GM12878 (cell line): ENCODE measurements around the gene SIAH2. TPM values are rescaled to one million over a fixed set of nuclear protein-coding genes. Genes with fewer than 3 reads are reported as not detected.

Experiments
- ATAC-seq: fragments of 200-7000 bp; cut with Tn5 transposase; 3 replicates; pipeline ENCODE4 v1.9.1; 2020; ENCODE audit warnings: mild to moderate bottlenecking, moderate library complexity
- BruUV-seq: library from RNA; stranded (reverse); fragments of 400-500 nt; replicated peaks from 2 replicates; lab custom pipeline; 2021; lab: Mats Ljungman, UMichigan
- CTCF ChIA-PET: fragments of 300-600 bp; sonication (Branson Sonifier 250); formaldehyde crosslinking; extraction: SDS; loops from one replicate; lab custom pipeline; 2021; ENCODE audit warnings: inconsistent platforms; lab: Yijun Ruan, JAX
- POLR2A ChIA-PET: fragments of 350-600 bp; formaldehyde crosslinking; extraction: SDS; loops from one replicate; lab custom pipeline; 2021; ENCODE audit warnings: inconsistent platforms; lab: Charles Lee
- RAD21 ChIA-PET: fragments of 300-600 bp; sonication (Branson Sonifier 250); formaldehyde crosslinking; loops from one replicate; lab custom pipeline; 2023; ENCODE audit warnings: antibody characterized with exemption; ENCODE audit not compliant: unreplicated experiment; lab: Charles Lee
- SMC1A ChIA-PET: fragments of 300-600 bp; sonication (Branson Sonifier 250); formaldehyde crosslinking; loops from one replicate; lab custom pipeline; 2023; ENCODE audit not compliant: unreplicated experiment, uncharacterized antibody; lab: Charles Lee
- DNase-seq: peaks from one replicate; pipeline ENCODE4 v3.0.0-alpha.2; 2011; ENCODE audit warnings: low read depth, low spot score
- FAIRE-seq: peaks from 3 replicates; lab custom pipeline; 2011; peaks lifted over from hg19 to GRCh38; lab: Jason Lieb, UNC
- H2AFZ ChIP-seq: 2 replicates; pipeline ENCODE4 v1.6.0; 2011; ENCODE audit warnings: low read depth, low read length, control low read depth; ENCODE audit not compliant: control insufficient read depth
- H3K27ac ChIP-seq: 2 replicates; pipeline ENCODE4 v1.5.1; 2011; ENCODE audit warnings: control low read depth; ENCODE audit not compliant: control insufficient read depth, insufficient read depth
- H3K27me3 ChIP-seq, 2 experiments: replicated peaks in 1 of 2; 2 replicates each; pipeline versions ENCODE4 v1.6.0 to v1.6.1; 2011; ENCODE audit warnings: low read length in 1 of 2; ENCODE audit not compliant: control insufficient read depth in 2 of 2, insufficient read depth in 2 of 2
- H3K36me3 ChIP-seq, 2 experiments: 2 replicates each; pipeline ENCODE4 v1.5.1; 2011; ENCODE audit warnings: low read length in 1 of 2; ENCODE audit not compliant: control insufficient read depth in 2 of 2, insufficient read depth in 2 of 2
- H3K4me1 ChIP-seq: 2 replicates; pipeline ENCODE4 v1.6.1; 2011; ENCODE audit warnings: mild to moderate bottlenecking, low read length, moderate library complexity, mixed read lengths; ENCODE audit not compliant: control insufficient read depth, insufficient read depth
- H3K4me2 ChIP-seq: 2 replicates; pipeline ENCODE4 v1.6.0; 2011; ENCODE audit warnings: control low read depth; ENCODE audit not compliant: control insufficient read depth, insufficient read depth
- H3K4me3 ChIP-seq: fragments of 200-600 bp; sonication (generic); 2 replicates; pipeline ENCODE4 v1.5.1; 2016
- H3K79me2 ChIP-seq: 2 replicates; pipeline ENCODE4 v1.6.0; 2011; ENCODE audit warnings: low read length; ENCODE audit not compliant: control insufficient read depth, insufficient read depth
- H3K9ac ChIP-seq: 2 replicates; pipeline ENCODE4 v1.8.0; 2011; ENCODE audit warnings: low read length, control low read depth, mixed read lengths; ENCODE audit not compliant: control insufficient read depth, insufficient read depth
- H3K9me3 ChIP-seq: replicated peaks from 3 replicates; pipeline ENCODE4 v1.5.1; 2011; ENCODE audit warnings: mild to moderate bottlenecking, low read length; ENCODE audit not compliant: control insufficient read depth, insufficient read depth
- H4K20me1 ChIP-seq: 2 replicates; pipeline ENCODE4 v1.6.0; 2011; ENCODE audit not compliant: control insufficient read depth, insufficient read depth
- CBX3 ChIP-seq: fragments of 200-600 bp; sonication (generic); IDR thresholded peaks from 2 replicates; pipeline ENCODE4 v1.6.1; 2016; ENCODE audit warnings: low read depth, borderline replicate concordance
- CREM ChIP-seq: IDR thresholded peaks from 2 replicates; pipeline ENCODE4 v1.6.1; 2014; ENCODE audit warnings: antibody characterized with exemption, low read depth
- HDAC2 ChIP-seq: fragments of 200-600 bp; sonication (generic); IDR thresholded peaks from 2 replicates; pipeline ENCODE4 v1.6.1; 2017
- IRF3 ChIP-seq: fragments of 450-650 bp; IDR thresholded peaks from 2 replicates; pipeline ENCODE4 v1.6.1; 2014; ENCODE audit warnings: mild to moderate bottlenecking
- IRF5 ChIP-seq: fragments of 450-650 bp; IDR thresholded peaks from 2 replicates; pipeline ENCODE4 v1.6.1; 2017; ENCODE audit warnings: borderline replicate concordance
- JUNB ChIP-seq: IDR thresholded peaks from 2 replicates; pipeline ENCODE4 v1.6.1; 2016; ENCODE audit warnings: antibody characterized with exemption, mild to moderate bottlenecking
- POLR2AphosphoS5 ChIP-seq: IDR thresholded peaks from 2 replicates; pipeline ENCODE4 v1.6.1; 2011; ENCODE audit warnings: mild to moderate bottlenecking, low read length, inconsistent platforms
- SIN3A ChIP-seq: IDR thresholded peaks from 2 replicates; pipeline ENCODE4 v1.6.1; 2012; ENCODE audit warnings: low read depth, low read length, improper control_type of control experiment
- SMAD5 ChIP-seq: IDR thresholded peaks from 2 replicates; pipeline ENCODE4 v1.6.1; 2016; ENCODE audit warnings: antibody characterized with exemption, low read depth
- TBL1XR1 ChIP-seq: IDR thresholded peaks from 2 replicates; pipeline ENCODE4 v1.6.1; 2012; ENCODE audit warnings: low read depth, low read length, improper control_type of control experiment
- ZNF622 ChIP-seq: fragments of 450-650 bp; IDR thresholded peaks from 2 replicates; pipeline ENCODE4 v1.6.1; 2017; ENCODE audit warnings: mild to moderate bottlenecking, inconsistent platforms
- WGBS: methylation state at CpG from one replicate; pipeline ENCODE4 v1.1.6; 2016; ENCODE audit warnings: low lambda C conversion rate; ENCODE audit not compliant: insufficient replicate concordance, insufficient coverage; ENCODE audit errors: missing lambda C conversion rate; 5-methylcytosine and 5-hydroxymethylcytosine counted together
- in situ Hi-C: fragments of 300-500 bp; cut with MboI; formaldehyde crosslinking; loops from 9 replicates; pipeline ENCODE4 v1.14.3; 2018; ENCODE audit warnings: mixed read lengths
- intact Hi-C: fragments of 100-400 bp; cut with micrococcal nuclease; formaldehyde crosslinking; loops from one replicate; pipeline ENCODE4 v1.14.2; 2022; ENCODE audit not compliant: unreplicated experiment
- polyA plus RNA-seq, 11 experiments: library from polyadenylated mRNA; depleted of rRNA in 4 of 11; unstranded in 6 of 11; stranded (reverse) in 5 of 11; fragments of >200 nt; fragmentation: Nextera tagmentation in 4 of 11; fragmentation: Illumina TruSeq in 1 of 11; extraction: Ambion mirVana in 4 of 11; extraction: Trizol in 1 of 11; gene quantifications; 1 replicate in 1 of 11; 2 replicates in 10 of 11; pipeline versions ENCODE4 v1.2.1 to v1.2.3, GENCODE V29; 2011 to 2016; ENCODE audit warnings: inconsistent platforms in 2 of 11, missing spikeins in 2 of 11, low read depth in 1 of 11
- total RNA-seq, 4 experiments: library from RNA; depleted of rRNA in 3 of 4; stranded (reverse); fragments of >200 nt in 3 of 4; fragmentation: Illumina TruSeq in 1 of 4; extraction: Trizol in 1 of 4; gene quantifications; 2 replicates each; pipeline versions ENCODE4 v1.2.1 to v1.2.3, GENCODE V29; 2013 to 2021
- TF ChIP-seq, protein P1 (sequence below): fragments of 150-350 bp; IDR thresholded peaks from 2 replicates; pipeline ENCODE4 v1.6.1; 2016; ENCODE audit warnings: low read depth, low read length
- TF ChIP-seq, protein P2 (sequence below): fragments of 450-650 bp; formaldehyde crosslinking; IDR thresholded peaks from 2 replicates; pipeline ENCODE4 v1.5.0; 2022; ENCODE audit warnings: mild to moderate bottlenecking, missing genetic modification characterization
- TF ChIP-seq, protein P3 (sequence below): fragments of 450-650 bp; IDR thresholded peaks from 2 replicates; pipeline ENCODE4 v1.6.1; 2016; ENCODE audit warnings: mild to moderate bottlenecking

SIAH2 gene
- total and polyA plus RNA-seq, 10 of the 15 experiments (the other 5 are each of a cell fraction or from before 2014, with no cell fraction given), result 3.3 to 51.5 (median 29.7) TPM

DNA sequence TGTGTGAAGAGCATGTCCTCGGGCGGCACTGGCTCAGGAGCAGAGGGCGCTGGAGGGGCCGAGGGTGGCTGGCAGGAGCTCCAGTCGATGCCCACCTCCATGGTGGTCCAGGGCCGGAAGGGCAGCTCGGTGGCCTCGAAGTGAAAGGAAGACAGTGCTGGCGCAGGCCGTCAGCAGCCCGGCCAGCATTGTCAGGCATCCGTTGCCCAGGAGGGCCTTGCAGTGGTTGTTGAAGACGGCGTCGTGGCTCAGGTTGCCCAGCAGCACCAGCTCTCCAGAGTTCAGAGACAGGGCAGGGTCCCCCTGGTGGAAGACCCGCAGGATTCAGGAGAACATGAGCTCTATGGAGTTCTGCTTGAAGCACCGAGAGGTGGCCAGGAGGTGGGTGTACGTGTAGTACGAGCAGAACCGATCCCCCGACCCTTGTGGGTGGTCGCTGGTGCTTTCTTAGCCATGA, 16.5 kb upstream of the SIAH2 start:
- RAD21 ChIA-PET, result interaction anchor here (1.2 kb wide), 1 partner anchor 8 kb away, joined by 5 read pairs; no protein-coding TSS in a partner anchor
- 85% methylated on average over 20 of the region's 22 CpGs for WGBS
- POLR2A ChIA-PET, result interaction anchor here (0.7 kb wide), 1 partner anchor 8 kb away, joined by 3 read pairs; no protein-coding TSS in a partner anchor
- Histone ChIP-seq H3K9ac (no peak overlapping the region), H3K4me2 (no peak overlapping the region), H3K9me3 (no peaks in the 10 kb centered on the region), H3K79me2 (no peaks in the 10 kb centered on the region), H2AFZ (no peak overlapping the region), H3K4me3 (no peak overlapping the region), H3K27me3 (no peaks in the 10 kb centered on the region), H4K20me1 (no peaks in the 10 kb centered on the region), H3K4me1 (no peaks in the 10 kb centered on the region), H3K27ac (no peak overlapping the region), H3K36me3 (no peaks in the 10 kb centered on the region)
- CTCF ChIA-PET, result interaction anchor here (0.7 to 1.7 kb wide), 3 partner anchors 8 to 15 kb away, joined by 3 to 8 read pairs (median 7); no protein-coding TSS in a partner anchor
- ATAC-seq, result no peak
- no peak for DNase-seq
- no TSS peak for BruUV-seq
- FAIRE-seq, result no peak
- TF ChIP-seq TBL1XR1, result no peak
- TF ChIP-seq ZNF622, result no peak
- TF ChIP-seq, protein P1, sequence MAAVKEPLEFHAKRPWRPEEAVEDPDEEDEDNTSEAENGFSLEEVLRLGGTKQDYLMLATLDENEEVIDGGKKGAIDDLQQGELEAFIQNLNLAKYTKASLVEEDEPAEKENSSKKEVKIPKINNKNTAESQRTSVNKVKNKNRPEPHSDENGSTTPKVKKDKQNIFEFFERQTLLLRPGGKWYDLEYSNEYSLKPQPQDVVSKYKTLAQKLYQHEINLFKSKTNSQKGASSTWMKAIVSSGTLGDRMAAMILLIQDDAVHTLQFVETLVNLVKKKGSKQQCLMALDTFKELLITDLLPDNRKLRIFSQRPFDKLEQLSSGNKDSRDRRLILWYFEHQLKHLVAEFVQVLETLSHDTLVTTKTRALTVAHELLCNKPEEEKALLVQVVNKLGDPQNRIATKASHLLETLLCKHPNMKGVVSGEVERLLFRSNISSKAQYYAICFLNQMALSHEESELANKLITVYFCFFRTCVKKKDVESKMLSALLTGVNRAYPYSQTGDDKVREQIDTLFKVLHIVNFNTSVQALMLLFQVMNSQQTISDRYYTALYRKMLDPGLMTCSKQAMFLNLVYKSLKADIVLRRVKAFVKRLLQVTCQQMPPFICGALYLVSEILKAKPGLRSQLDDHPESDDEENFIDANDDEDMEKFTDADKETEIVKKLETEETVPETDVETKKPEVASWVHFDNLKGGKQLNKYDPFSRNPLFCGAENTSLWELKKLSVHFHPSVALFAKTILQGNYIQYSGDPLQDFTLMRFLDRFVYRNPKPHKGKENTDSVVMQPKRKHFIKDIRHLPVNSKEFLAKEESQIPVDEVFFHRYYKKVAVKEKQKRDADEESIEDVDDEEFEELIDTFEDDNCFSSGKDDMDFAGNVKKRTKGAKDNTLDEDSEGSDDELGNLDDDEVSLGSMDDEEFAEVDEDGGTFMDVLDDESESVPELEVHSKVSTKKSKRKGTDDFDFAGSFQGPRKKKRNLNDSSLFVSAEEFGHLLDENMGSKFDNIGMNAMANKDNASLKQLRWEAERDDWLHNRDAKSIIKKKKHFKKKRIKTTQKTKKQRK, result no peak
- no peak for TF ChIP-seq CREM
- TF ChIP-seq POLR2AphosphoS5, result no peak
- TF ChIP-seq, protein P2, sequence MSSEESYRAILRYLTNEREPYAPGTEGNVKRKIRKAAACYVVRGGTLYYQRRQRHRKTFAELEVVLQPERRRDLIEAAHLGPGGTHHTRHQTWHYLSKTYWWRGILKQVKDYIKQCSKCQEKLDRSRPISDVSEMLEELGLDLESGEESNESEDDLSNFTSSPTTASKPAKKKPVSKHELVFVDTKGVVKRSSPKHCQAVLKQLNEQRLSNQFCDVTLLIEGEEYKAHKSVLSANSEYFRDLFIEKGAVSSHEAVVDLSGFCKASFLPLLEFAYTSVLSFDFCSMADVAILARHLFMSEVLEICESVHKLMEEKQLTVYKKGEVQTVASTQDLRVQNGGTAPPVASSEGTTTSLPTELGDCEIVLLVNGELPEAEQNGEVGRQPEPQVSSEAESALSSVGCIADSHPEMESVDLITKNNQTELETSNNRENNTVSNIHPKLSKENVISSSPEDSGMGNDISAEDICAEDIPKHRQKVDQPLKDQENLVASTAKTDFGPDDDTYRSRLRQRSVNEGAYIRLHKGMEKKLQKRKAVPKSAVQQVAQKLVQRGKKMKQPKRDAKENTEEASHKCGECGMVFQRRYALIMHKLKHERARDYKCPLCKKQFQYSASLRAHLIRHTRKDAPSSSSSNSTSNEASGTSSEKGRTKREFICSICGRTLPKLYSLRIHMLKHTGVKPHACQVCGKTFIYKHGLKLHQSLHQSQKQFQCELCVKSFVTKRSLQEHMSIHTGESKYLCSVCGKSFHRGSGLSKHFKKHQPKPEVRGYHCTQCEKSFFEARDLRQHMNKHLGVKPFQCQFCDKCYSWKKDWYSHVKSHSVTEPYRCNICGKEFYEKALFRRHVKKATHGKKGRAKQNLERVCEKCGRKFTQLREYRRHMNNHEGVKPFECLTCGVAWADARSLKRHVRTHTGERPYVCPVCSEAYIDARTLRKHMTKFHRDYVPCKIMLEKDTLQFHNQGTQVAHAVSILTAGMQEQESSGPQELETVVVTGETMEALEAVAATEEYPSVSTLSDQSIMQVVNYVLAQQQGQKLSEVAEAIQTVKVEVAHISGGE, result no peak
- no peak for TF ChIP-seq HDAC2
- TF ChIP-seq JUNB, result no peak
- no peak for TF ChIP-seq IRF3
- no peak for TF ChIP-seq IRF5
- TF ChIP-seq SMAD5, result no peak
- TF ChIP-seq, protein P3, sequence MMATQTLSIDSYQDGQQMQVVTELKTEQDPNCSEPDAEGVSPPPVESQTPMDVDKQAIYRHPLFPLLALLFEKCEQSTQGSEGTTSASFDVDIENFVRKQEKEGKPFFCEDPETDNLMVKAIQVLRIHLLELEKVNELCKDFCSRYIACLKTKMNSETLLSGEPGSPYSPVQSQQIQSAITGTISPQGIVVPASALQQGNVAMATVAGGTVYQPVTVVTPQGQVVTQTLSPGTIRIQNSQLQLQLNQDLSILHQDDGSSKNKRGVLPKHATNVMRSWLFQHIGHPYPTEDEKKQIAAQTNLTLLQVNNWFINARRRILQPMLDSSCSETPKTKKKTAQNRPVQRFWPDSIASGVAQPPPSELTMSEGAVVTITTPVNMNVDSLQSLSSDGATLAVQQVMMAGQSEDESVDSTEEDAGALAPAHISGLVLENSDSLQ, result no peak
- no peak for TF ChIP-seq CBX3
- TF ChIP-seq SIN3A, result no peak
- in situ Hi-C loops, result no loop called here
- intact Hi-C loops, result no loop called here
- SMC1A ChIA-PET, result interaction anchor here (2.4 kb wide), 1 partner anchor 13 kb away, joined by 11 read pairs; no protein-coding TSS in a partner anchor
